GM18951 (cell line): Measurements from ENCODE around the gene PRKAG2.
"Not testable (repeated sequence)": the region's sequence is repeated elsewhere in the genome, so short reads cannot be mapped to it uniquely, and the experiment has no call there.

Source experiments
- POLR2A ChIP-seq: IDR thresholded peaks from 4 replicates; pipeline ENCODE4 v1.6.1; 2011; ENCODE audit warnings: mild to moderate bottlenecking; ENCODE audit not compliant: insufficient read length, insufficient read depth; ENCODE audit errors: extremely low read depth
- in situ Hi-C: fragments of 300-500 bp; cut with MboI; formaldehyde crosslinking; loops from one replicate; pipeline ENCODE4 v1.12.0; 2022; ENCODE audit warnings: low sequenced_read_pairs, mixed read lengths, inconsistent platforms; ENCODE audit not compliant: unreplicated experiment

Gene PRKAG2

GRCh38 chr7:151787348-151787747 is 89.6 kb downstream of the PRKAG2 start:
- in situ Hi-C loops: no loop called here
- no peak for TF ChIP-seq POLR2A

GRCh38 chr7:151786936-151787335 is 90.0 kb downstream of the PRKAG2 start:
- in situ Hi-C loops: no loop called here
- TF ChIP-seq POLR2A: no peak

GRCh38 chr7:151786241-151786640 is 90.7 kb downstream of the PRKAG2 start:
- TF ChIP-seq POLR2A: no peak

GRCh38 chr7:151785681-151785965 is 91.3 kb downstream of the PRKAG2 start:
- TF ChIP-seq POLR2A: no peak
- in situ Hi-C loops: no loop called here

More at GRCh38 chr7:151786241-151786640, 90.7 kb downstream of the PRKAG2 start:
- in situ Hi-C loops: no loop called here

GRCh38 chr7:151784853-151785680 is 91.8 kb downstream of the PRKAG2 start:
- in situ Hi-C loops: no loop called here
- no peak for TF ChIP-seq POLR2A

- in situ Hi-C loops: no loop called here
Measured at GRCh38 chr7:151783958-151784575, 92.8 kb downstream of the PRKAG2 start.

GRCh38 chr7:151782598-151783448 is 94.1 kb downstream of the PRKAG2 start:
- in situ Hi-C loops: no loop called here
- no peak for TF ChIP-seq POLR2A

More at GRCh38 chr7:151783958-151784575, 92.8 kb downstream of the PRKAG2 start:
- TF ChIP-seq POLR2A: no peak

GRCh38 chr7:151782256-151782597 is 94.7 kb downstream of the PRKAG2 start:
- in situ Hi-C loops: not testable (repeated sequence)

- no peak for TF ChIP-seq POLR2A
- in situ Hi-C loops: no loop called here
Measured at GRCh38 chr7:151781161-151781845, 95.6 kb downstream of the PRKAG2 start.

- in situ Hi-C loops: no loop called here
- TF ChIP-seq POLR2A: no peak
Measured at GRCh38 chr7:151780631-151781030, 96.3 kb downstream of the PRKAG2 start.

GRCh38 chr7:151779678-151780077 is 97.2 kb downstream of the PRKAG2 start:
- no peak for TF ChIP-seq POLR2A
- in situ Hi-C loops: no loop called here

- in situ Hi-C loops: no loop called here
- no peak for TF ChIP-seq POLR2A
Measured at GRCh38 chr7:151779255-151779654, 97.7 kb downstream of the PRKAG2 start.
